GM19397 (cell line): ENCODE measurements around the gene VPS39.

Source experiments
- ATAC-seq: cut with Tn5 transposase; IDR thresholded peaks from one replicate; pipeline ENCODE4 v1.9.1; 2021; ENCODE audit warnings: mild to moderate bottlenecking, moderate library complexity; ENCODE audit not compliant: unreplicated experiment

VPS39 gene

DNA sequence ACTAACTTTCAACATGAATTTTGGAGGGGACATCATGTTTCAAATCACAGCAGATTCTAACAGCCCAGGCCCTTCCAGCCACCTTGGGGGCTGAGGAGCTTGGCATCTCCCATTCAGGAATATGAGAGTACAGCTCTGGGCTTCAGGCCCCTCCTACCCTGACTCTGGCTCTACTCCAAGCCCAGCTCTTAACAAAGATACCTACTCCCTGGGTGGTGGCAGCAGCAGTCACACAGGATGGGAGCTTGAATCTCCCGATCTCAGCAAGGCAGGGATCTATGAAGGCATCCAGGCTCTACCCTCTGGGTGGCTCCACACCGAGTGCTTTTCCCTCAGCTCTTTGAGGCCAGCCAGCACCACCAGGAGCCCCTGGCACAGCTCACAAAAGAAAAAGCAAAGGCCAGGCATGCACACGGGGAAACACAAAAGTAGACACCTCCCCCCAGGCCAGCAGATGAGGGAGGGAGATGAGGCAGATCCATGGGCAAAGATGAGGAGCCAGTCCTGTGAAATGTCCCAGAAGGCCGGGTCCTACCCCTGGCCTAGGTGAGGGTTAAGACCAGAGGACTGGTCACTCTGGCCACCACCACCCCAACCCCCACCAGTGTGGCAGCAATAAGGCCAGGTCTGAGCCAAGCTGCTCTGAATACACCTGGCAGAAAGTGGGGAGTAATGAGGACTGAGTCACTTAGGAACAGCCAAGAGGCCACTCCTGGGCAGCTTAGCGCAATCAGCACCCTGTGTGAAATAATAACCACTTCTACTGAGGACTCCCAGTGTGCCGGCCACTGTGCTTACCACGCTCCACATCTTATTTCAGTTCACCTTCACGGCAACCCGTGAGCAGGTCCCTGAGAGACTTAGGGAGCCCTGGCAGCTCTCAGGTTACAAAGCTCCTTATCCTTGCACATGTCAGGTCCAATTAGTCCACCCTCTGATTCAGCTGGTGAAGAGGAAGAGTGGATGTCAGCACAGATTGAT, 76.0 kb downstream of the VPS39 start:
- no peak for ATAC-seq

DNA sequence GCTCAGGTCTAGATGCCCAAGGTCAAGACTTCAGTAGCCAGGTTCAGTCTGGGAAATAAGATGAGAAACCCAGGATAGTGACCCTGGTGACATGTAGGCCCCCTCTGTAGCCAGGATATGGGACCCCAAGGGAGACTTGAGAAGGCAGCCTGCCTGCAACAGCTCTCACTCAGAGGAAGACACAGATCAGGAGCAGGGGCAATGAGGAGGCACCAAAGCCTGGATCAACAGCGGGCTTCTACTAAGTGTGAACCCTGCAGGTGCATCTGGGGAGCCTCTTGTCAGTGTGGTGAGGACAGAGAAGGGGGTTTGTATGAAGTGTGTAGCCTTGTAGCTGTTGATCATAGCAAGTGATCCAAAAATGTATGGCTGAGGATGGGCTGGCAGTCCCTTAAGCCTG, 77.1 kb downstream of the VPS39 start:
- ATAC-seq = no peak

DNA sequence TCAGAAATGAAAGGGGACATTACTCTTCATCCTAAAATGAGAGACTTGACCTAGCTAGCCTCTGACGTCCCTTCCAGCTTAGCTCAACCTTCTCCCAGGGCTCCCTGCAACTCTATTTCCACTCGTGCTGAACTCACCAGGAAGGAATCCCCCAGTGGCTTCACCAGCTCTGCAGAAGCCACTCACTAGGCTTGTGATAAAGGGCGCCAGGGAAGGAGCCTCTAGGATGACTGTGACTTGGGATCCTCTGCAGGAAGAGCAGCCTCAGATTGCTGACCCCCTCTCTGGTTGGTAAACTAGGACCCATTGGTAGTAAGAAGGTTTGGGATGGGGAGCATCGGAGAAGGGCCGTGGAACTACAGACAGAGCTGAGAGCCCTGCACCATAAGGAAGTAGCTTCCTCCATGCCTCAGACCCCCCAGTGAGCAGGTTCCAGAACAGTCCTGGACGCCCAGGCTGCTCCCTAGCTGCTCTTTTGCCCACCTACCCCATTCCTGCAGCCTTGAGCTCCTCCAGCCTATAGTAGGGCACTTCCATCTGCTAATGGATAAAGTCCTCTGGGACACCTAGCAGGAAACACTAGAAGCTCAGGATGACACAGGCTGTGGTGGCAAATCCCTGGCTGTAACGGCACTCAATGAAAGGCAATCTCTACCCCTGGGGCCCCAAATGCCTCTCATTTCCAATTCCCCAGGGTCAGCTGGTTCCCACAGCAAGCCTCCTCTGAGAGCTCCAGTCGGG, 77.7 kb downstream of the VPS39 start:
- ATAC-seq = no peak

DNA sequence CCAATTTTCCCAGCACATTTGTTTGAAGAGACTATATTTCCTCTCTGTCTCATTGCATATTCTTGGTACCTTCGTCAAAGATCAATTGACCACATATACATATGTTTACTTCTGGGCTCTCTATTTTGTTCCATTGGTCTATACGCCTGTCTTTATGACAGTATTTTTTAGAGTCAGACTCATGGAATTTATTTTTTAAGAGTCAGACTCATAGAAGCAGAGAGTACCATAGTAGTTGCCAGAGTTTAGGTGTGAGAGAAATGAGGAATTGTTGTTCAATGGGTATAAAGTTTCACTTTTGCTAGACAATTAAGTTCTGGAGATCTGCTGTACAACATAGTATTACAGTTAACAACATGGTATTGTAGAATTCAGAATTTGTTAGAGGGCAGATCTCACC, 78.7 kb downstream of the VPS39 start:
- ATAC-seq = no peak

DNA sequence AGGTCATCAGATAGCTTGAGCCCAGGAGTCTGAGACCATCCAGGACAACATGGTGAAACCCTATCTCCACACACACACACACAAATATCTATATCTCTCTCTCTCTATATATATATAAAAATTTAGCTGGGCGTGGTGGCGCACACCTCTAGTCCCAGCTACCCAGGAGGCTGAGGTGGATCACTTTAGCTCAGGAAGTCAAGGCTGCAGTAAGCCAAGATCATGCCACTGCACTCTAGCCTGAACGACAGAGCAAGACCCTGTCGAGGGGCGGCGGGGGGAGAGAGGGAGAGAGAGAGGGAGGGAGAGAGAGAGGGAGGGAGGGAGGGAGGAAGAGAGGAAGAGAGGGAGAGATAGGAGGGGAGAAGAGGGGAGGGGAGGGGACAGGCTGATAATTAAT, 79.6 kb downstream of the VPS39 start:
- ATAC-seq = no peak

DNA sequence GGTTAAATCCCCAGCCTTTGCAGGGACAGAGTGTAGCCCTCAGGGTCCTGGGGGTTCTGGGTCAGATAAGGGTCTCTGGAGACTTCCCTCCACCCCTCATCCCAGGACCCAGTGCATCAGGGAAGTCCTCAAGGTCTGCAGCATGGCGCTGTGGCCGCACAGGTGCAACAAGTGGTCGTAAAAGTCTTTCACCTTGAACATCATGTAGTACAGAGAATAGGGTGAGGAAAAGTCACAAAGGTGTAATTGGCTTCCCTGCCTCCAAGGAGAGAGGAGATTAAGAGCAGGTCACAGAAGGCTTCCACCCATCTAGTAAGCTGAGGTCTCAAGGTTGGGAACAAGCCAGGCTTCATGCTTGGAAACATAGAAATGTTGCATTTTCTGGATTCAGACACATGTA, 84.6 kb downstream of the VPS39 start:
- ATAC-seq = no peak

DNA sequence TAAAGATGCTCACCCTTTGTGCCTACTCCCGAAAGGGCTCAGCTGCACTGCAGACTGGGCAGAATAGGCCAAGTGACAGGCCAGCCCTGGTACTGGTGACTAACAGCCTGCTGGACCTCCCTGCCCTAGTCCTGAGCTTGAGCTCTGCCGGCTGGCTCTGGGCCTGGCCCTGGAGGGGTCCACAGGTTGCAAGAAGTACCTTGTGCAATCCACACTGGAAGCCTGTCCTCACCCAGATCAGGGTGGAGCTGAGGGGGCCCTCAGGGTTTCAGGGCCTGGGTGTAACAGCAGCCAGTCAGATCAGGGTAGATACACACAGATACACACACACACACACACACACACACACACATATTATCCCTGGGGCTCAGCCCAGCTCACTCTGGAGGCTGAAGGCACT, 86.4 kb downstream of the VPS39 start:
- no peak for ATAC-seq

DNA sequence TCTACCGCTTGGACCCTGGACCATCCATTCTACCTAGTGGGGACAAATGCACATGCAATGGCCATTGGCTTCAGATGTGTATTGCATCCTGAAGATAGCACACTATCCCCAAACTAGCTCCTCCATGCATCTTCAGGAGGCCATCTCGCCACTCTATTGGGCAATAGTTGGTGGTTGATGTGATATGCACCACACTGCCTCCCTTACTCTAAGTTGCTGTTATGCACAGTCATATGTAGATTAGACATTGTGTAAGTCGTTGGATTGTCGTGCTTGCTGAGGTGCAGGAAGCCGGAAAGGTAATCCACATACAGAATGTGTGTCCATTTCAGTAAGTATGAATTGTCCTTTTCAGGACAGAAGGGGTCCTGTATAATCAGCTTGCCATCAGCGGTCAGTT, 87.1 kb downstream of the VPS39 start:
- no peak for ATAC-seq

DNA sequence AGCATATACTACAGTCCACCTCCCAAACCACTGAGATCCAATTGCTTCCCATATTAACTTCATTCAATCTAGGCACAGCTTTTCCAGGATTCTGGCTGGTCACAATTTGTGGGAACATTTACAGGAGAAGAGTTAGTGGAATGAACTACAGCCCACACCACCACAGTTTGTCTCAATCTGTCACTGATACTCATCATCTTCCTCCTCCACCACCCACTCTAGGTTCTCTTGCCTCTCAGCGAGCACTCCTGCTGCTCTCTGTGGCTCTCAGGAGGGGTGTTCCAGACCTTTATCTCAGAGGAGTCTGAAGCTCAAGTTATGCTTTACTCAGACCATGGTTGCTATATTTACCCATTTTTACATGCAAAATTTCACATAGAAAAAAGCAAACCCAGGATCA, 87.8 kb downstream of the VPS39 start:
- no peak for ATAC-seq

DNA sequence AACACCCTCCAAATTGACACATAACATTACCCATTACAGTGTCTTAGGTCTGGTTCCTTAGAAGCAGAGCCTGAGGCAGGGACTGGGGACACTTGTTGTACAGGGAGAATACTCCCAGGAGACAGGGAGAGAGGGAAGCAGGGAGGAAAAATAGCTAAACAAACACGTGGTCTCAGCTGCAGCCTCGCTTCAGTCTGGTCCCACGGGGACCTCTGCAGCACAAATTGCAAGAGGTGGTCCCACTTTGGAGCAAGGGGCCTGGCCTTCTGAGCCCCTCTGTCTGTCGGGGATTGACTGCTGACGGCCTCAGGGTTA, 88.7 kb downstream of the VPS39 start:
- no peak for ATAC-seq

DNA sequence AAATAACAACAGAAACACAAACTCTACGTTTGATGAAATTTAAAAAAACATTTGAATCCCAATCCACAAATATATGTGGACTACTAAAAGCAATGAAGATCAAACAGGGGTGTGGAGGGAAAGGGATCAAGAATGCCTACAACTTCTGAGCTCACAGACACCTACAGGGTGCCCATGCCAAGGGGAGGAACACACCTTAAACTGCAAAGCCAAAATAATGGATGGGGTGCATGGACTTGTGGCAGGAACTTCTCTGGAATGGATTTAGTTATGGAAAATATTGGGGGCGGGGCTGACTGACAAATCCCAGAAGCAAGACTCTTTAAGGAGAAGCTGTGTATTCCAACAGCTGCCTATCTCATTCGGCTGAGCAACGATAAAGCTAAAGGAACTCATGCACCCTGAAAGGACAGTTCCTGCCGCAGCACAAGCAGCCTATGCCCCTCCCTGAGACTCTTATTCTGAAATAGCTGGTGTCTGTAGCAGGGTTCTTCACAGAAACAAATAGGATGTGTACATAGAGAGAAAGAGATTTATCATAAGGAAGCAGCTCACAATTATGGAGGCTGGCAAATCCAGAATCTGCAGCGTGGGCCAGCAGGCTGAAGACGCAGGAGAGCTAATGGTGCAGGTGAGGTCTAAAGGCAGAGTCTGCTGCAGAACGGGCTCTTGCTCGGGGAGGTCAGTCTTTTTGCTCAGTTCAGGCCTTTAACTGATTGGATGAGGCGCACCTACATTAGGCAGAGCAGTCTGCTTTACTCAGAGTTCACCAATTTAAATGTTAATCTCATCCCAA, 89.3 kb downstream of the VPS39 start:
- ATAC-seq = no peak

DNA sequence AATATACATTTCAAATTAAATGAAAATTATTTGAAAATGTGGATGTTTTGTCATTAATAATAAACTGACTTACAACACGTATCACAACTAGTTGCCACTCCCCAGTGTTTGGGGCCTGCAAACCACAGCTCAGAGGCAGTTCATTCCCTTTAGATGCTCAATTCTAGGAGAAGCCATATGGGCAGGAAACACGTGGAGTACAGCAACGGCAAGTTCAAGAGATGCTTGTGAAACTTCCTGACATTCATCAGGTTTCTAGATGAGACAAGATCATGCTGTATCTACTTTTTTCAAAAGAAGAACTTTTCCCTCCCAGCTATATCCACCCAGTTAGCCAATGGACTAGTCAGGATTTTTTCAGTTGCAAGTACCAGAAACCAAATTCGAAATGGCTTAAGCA, 96.2 kb downstream of the VPS39 start:
- no peak for ATAC-seq

DNA sequence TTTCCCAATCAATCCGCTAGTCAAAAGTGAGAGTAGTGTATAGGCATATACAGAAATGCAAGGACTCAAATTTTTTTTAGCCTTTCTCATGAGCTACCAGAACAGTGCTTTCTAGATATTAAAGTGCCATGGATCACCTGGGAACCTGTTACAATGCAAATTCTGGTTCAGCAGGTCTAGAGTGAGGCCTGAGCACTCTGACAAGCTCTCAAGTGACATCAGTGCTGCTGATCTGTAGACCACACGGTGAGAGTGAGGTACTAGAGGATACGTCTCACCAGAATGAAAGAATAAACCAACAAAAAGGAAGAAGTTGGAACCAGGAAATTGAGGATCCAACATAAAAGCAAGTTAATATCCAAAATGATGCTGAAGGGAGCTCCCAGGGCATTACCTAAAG, 97.7 kb downstream of the VPS39 start:
- no peak for ATAC-seq

DNA sequence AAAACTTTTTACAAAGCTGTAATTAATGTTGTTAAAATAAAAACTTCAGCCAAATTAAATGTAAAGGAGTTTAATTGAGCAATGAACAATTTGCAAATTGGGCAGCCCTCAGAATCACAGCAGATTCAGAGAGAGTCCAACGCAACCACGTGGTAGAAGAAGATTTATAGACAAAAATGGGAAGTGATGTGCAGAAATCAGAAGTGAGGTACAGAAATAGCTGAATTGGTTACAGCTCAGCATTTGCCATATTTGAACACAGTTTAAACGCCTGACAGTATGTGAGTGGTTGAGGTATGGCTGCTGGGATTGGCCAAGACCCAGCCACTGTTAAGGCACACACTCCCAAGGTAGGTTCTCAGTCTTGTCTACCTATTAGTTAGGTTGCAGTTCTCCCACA, 99.3 kb downstream of the VPS39 start:
- no peak for ATAC-seq
